SK-N-SH treated with all-trans-retinoic acid at 6 μM for 48 hours (cell line): ENCODE data around the gene IL1RL1.

Experiments
- ATAC-seq: fragments of 200-7000 bp; cut with Tn5 transposase; 3 replicates; pipeline ENCODE4 v1.9.1; 2020; ENCODE audit warnings: mild to moderate bottlenecking, moderate library complexity
- ARNTL ChIP-seq: fragments of 450-650 bp; formaldehyde crosslinking; IDR thresholded peaks from 2 replicates; pipeline ENCODE4 v1.5.0; 2020; ENCODE audit warnings: low read depth, mild to moderate bottlenecking, moderate library complexity, borderline replicate concordance
- BACH2 ChIP-seq: fragments of 250-450 bp; sonication (Bioruptor Pico); IDR thresholded peaks from 2 replicates; pipeline ENCODE4 v1.9.0; 2021; ENCODE audit warnings: mild to moderate bottlenecking, borderline replicate concordance
- CSDC2 ChIP-seq: fragments of 250-450 bp; sonication (Bioruptor Pico); IDR thresholded peaks from 2 replicates; pipeline ENCODE4 v1.5.0; 2020; ENCODE audit warnings: mild to moderate bottlenecking, moderate library complexity
- ESRRG ChIP-seq: fragments of 250-450 bp; sonication (Bioruptor Pico); IDR thresholded peaks from 2 replicates; pipeline ENCODE4 v1.6.1; 2021; ENCODE audit warnings: mild to moderate bottlenecking
- GLIS3 ChIP-seq: fragments of 250-450 bp; sonication (Bioruptor Pico); IDR thresholded peaks from 2 replicates; pipeline ENCODE4 v1.5.0; 2020; ENCODE audit warnings: mild to moderate bottlenecking, moderate library complexity
- ISL1 ChIP-seq: fragments of 250-450 bp; sonication (Bioruptor Pico); IDR thresholded peaks from 2 replicates; pipeline ENCODE4 v2.1.2; 2022; ENCODE audit warnings: mild to moderate bottlenecking, moderate library complexity
- OSR1 ChIP-seq: fragments of 250-450 bp; sonication (Bioruptor Pico); IDR thresholded peaks from 2 replicates; pipeline ENCODE4 v1.8.0; 2022; ENCODE audit warnings: moderate library complexity, mild to moderate bottlenecking, inconsistent platforms
- RARB ChIP-seq: fragments of 250-450 bp; sonication (Bioruptor Pico); IDR thresholded peaks from 2 replicates; pipeline ENCODE4 v1.8.0; 2021; ENCODE audit warnings: mild to moderate bottlenecking, moderate library complexity
- SNAI2 ChIP-seq: fragments of 250-450 bp; sonication (Bioruptor Pico); IDR thresholded peaks from 2 replicates; pipeline ENCODE4 v1.5.0; 2020; ENCODE audit warnings: mild to moderate bottlenecking, moderate library complexity
- TCF4 ChIP-seq: fragments of 250-450 bp; sonication (Bioruptor Pico); IDR thresholded peaks from 2 replicates; pipeline ENCODE4 v1.8.0; 2021; ENCODE audit warnings: mild to moderate bottlenecking, moderate library complexity, borderline replicate concordance
- TOX ChIP-seq: fragments of 250-450 bp; sonication (Bioruptor Pico); IDR thresholded peaks from 2 replicates; pipeline ENCODE4 v1.8.0; 2021; ENCODE audit warnings: mild to moderate bottlenecking, moderate library complexity, borderline replicate concordance
- ZC3H10 ChIP-seq: fragments of 250-450 bp; sonication (Bioruptor Pico); IDR thresholded peaks from 2 replicates; pipeline ENCODE4 v1.5.1; 2021; ENCODE audit warnings: mild to moderate bottlenecking, moderate library complexity
- ZFP3 ChIP-seq: fragments of 250-450 bp; sonication (Bioruptor Pico); IDR thresholded peaks from 2 replicates; pipeline ENCODE4 v1.5.0; 2020; ENCODE audit warnings: mild to moderate bottlenecking, moderate library complexity
- ZNF565 ChIP-seq: fragments of 450-650 bp; formaldehyde crosslinking; conservative IDR thresholded peaks from 2 replicates; pipeline ENCODE4 v1.5.0; 2020; ENCODE audit warnings: low read depth, mild to moderate bottlenecking, moderate library complexity
- ZNF70 ChIP-seq: fragments of 450-650 bp; formaldehyde crosslinking; IDR thresholded peaks from 2 replicates; pipeline ENCODE4 v1.5.0; 2020; ENCODE audit warnings: mild to moderate bottlenecking, moderate library complexity
- ZNF8 ChIP-seq: fragments of 450-650 bp; formaldehyde crosslinking; IDR thresholded peaks from 2 replicates; pipeline ENCODE4 v1.5.0; 2020; ENCODE audit warnings: mild to moderate bottlenecking, moderate library complexity
- TF ChIP-seq, protein P1 (sequence below): fragments of 250-450 bp; sonication (Bioruptor Pico); IDR thresholded peaks from 2 replicates; pipeline ENCODE4 v1.5.1; 2021; ENCODE audit warnings: mild to moderate bottlenecking, moderate library complexity
- TF ChIP-seq, protein P2 (sequence below): fragments of 250-450 bp; sonication (Bioruptor Pico); IDR thresholded peaks from 2 replicates; pipeline ENCODE4 v1.5.1; 2020; ENCODE audit warnings: low read depth, mild to moderate bottlenecking, moderate library complexity
- TF ChIP-seq, protein P3 (sequence below): fragments of 250-450 bp; sonication (Bioruptor Pico); IDR thresholded peaks from 2 replicates; pipeline ENCODE4 v1.8.0; 2021; ENCODE audit warnings: low read depth, mild to moderate bottlenecking, moderate library complexity, borderline replicate concordance

Gene IL1RL1

DNA sequence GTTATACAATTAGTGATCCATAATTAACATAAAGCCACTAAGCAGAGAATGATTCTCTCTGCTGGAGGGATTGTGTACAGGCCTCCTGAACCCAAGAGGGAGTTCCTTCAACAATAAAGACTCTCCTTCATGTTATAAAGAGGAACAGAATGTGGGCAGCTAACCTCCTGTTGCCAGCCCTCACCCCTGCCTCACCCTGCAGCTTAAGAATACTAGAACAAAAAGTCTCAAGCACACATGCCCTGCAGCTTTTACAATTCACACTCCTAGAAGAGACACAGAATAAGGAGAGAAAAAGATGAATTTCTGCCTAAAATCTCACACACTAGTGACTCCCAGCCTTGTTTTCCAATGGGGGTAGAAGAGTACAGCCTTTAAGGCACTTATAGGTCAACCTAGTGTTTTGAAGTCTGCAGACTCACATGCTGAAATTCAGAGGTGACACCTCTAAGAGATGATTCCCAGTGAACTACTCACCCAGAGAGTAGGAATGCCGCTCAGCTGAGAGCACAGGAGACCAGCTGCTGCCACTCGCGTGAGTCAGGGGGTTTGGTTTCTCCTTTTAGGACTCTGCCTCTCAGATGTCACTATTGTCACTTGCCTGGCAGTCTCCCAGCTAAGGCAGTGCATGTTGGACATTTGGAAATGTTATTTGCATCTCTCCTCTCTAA lies 32.5 kb upstream of the IL1RL1 start:
- ATAC-seq: no peak
- TF ChIP-seq ARNTL: no peak
- TF ChIP-seq OSR1 (CRISPR knock-in tag): no peak
- TF ChIP-seq, protein P1, sequence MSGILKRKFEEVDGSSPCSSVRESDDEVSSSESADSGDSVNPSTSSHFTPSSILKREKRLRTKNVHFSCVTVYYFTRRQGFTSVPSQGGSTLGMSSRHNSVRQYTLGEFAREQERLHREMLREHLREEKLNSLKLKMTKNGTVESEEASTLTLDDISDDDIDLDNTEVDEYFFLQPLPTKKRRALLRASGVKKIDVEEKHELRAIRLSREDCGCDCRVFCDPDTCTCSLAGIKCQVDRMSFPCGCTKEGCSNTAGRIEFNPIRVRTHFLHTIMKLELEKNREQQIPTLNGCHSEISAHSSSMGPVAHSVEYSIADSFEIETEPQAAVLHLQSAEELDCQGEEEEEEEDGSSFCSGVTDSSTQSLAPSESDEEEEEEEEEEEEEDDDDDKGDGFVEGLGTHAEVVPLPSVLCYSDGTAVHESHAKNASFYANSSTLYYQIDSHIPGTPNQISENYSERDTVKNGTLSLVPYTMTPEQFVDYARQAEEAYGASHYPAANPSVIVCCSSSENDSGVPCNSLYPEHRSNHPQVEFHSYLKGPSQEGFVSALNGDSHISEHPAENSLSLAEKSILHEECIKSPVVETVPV (CRISPR knock-in tag): no peak
- no peak for TF ChIP-seq RARB (CRISPR knock-in tag)
- TF ChIP-seq SNAI2 (CRISPR knock-in tag): no peak
- no peak for TF ChIP-seq CSDC2
- TF ChIP-seq, all 23 proteins: peak for 0

DNA sequence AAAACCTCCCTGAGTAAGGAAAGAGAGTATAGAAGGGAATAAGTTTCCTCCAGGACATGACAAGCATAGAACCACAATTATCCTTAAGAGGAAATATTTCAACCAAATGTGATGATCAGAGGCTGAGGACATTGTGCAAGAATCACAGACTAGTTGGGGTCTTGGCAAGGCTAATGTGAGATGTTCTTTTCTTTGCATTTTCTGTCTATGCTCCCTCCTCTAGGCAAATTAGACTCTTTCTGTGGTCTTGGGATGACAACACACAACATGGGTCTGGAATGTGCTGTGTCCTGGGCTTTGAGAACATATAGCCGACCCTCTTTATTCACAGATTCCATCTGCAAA lies 32.0 kb upstream of the IL1RL1 start:
- TF ChIP-seq ISL1 (CRISPR knock-in tag) (no peak), RARB (CRISPR knock-in tag) (no peak), ZNF8 (CRISPR knock-in tag) (no peak), TCF4 (CRISPR knock-in tag) (no peak)
- no peak for ATAC-seq

DNA sequence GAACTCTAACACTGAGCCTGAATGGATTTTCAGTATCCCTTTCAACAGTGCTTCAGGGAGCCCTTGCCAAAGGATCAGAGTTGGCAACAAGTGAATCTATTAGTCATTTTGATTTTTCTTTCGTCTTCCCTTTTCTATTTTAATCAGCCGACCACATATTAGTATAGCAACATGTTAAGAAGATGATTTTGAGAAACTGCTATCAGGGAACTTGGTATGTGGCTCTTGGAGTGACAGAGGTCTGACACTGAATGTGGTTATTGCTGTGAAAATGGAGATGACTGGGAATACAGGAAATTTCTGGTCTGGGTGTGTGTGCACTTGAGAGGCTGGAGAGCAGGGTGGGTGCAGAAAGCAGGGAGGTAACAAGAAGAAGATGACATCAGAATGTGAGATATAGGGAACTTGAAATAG lies 28.7 kb upstream of the IL1RL1 start:
- no peak for TF ChIP-seq TCF4 (CRISPR knock-in tag)
- TF ChIP-seq SNAI2 (CRISPR knock-in tag): no peak
- TF ChIP-seq, protein P2, sequence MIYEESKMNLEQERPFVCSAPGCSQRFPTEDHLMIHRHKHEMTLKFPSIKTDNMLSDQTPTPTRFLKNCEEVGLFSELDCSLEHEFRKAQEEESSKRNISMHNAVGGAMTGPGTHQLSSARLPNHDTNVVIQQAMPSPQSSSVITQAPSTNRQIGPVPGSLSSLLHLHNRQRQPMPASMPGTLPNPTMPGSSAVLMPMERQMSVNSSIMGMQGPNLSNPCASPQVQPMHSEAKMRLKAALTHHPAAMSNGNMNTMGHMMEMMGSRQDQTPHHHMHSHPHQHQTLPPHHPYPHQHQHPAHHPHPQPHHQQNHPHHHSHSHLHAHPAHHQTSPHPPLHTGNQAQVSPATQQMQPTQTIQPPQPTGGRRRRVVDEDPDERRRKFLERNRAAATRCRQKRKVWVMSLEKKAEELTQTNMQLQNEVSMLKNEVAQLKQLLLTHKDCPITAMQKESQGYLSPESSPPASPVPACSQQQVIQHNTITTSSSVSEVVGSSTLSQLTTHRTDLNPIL (CRISPR knock-in tag): no peak
- no peak for TF ChIP-seq ZC3H10 (CRISPR knock-in tag)
- TF ChIP-seq OSR1 (CRISPR knock-in tag): no peak
- TF ChIP-seq ESRRG (CRISPR knock-in tag): no peak
- no peak for TF ChIP-seq GLIS3 (CRISPR knock-in tag)
- TF ChIP-seq ISL1 (CRISPR knock-in tag): no peak
- TF ChIP-seq, protein P3, sequence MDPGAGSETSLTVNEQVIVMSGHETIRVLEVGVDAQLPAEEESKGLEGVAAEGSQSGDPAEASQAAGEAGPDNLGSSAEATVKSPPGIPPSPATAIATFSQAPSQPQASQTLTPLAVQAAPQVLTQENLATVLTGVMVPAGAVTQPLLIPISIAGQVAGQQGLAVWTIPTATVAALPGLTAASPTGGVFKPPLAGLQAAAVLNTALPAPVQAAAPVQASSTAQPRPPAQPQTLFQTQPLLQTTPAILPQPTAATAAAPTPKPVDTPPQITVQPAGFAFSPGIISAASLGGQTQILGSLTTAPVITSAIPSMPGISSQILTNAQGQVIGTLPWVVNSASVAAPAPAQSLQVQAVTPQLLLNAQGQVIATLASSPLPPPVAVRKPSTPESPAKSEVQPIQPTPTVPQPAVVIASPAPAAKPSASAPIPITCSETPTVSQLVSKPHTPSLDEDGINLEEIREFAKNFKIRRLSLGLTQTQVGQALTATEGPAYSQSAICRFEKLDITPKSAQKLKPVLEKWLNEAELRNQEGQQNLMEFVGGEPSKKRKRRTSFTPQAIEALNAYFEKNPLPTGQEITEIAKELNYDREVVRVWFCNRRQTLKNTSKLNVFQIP: no peak
- no peak for TF ChIP-seq RARB (CRISPR knock-in tag)
- TF ChIP-seq ZNF8 (CRISPR knock-in tag): no peak
- no peak for TF ChIP-seq CSDC2
- TF ChIP-seq, protein P1 (CRISPR knock-in tag): no peak
- TF ChIP-seq ZNF565 (CRISPR knock-in tag): no peak
- no peak for TF ChIP-seq BACH2 (CRISPR knock-in tag)
- TF ChIP-seq ZFP3 (CRISPR knock-in tag): no peak
- ATAC-seq: no peak

DNA sequence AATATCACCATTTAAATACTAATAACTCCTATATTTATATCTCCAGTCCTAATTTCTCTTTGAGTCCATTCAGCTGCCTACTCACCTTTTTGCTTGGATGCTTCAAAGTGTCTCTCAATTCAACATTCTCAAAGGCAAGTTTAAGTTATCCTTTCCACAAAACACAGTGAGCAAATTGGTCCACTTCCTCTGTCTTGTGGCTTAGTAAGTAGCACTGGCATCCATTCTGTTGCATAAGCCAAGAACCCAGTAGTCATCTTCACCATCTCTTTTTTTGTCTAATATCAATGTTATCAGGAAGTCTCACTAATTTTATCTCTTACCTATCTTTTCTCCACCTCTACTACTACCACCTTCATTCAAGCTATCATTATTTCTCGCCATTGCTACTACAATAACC lies 27.4 kb upstream of the IL1RL1 start:
- no peak for ATAC-seq
- no peak for TF ChIP-seq OSR1 (CRISPR knock-in tag)
- TF ChIP-seq TOX (CRISPR knock-in tag): no peak
- TF ChIP-seq ZFP3 (CRISPR knock-in tag): no peak
- no peak for TF ChIP-seq TCF4 (CRISPR knock-in tag)
- no peak for TF ChIP-seq BACH2 (CRISPR knock-in tag)
- no peak for TF ChIP-seq ISL1 (CRISPR knock-in tag)
- TF ChIP-seq GLIS3 (CRISPR knock-in tag): no peak

DNA sequence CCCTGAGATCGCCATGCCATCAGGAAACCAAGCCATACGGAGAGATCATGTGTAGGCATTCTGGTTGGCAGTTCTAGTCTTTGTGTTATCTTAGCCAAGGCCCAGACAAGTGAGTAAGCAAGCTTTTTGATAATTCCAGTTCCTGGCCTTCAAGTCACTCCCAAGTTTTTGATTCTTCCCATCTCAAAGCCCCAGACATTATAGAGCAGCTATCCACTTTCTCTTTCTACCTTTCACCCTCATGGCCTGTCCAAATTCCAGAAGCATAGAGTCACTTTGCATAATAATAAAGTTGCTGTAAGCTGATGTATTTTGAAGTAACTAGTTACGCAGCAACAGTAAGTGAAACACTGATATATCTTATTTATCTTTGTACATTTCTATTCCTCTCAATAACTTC lies 26.8 kb upstream of the IL1RL1 start:
- ATAC-seq: no peak
- TF ChIP-seq TCF4 (CRISPR knock-in tag): no peak
- TF ChIP-seq ZC3H10 (CRISPR knock-in tag): no peak
- no peak for TF ChIP-seq ZNF70 (CRISPR knock-in tag)
- no peak for TF ChIP-seq ZNF565 (CRISPR knock-in tag)
- no peak for TF ChIP-seq ISL1 (CRISPR knock-in tag)
- TF ChIP-seq, protein P3: no peak
- TF ChIP-seq, protein P2 (CRISPR knock-in tag): no peak
- TF ChIP-seq, all 23 proteins: peak for 0
